Stimulated activated CD4-positive, alpha-beta T cell treated with anti-CD3 and anti-CD28 coated beads, Interleukin-15, amount 100 ng/mL, for 24 hours (primary cell): ENCODE data around the gene ATP11A.
"Not testable (repeated sequence)": the region's sequence is repeated elsewhere in the genome, so short reads cannot be mapped to it uniquely, and the experiment has no call there.

ENCODE experiments used
- DNase-seq: peaks from one replicate; pipeline ENCODE4 v3.0.0-alpha.2; 2020

The ATP11A gene

GRCh38 chr13:112671359-112671758 lies 18.5 kb upstream of the ATP11A start:
- no peak for DNase-seq

- DNase-seq, result no peak
Measured at GRCh38 chr13:112672651-112673284, 17.1 kb upstream of the ATP11A start.

- DNase-seq, result no peak
Measured at GRCh38 chr13:112674412-112675365, 15.1 kb upstream of the ATP11A start.

- DNase-seq, result no peak
Measured at GRCh38 chr13:112675366-112675756, 14.5 kb upstream of the ATP11A start.

- DNase-seq, result not testable (repeated sequence)
Measured at GRCh38 chr13:112677421-112677962, 12.3 kb upstream of the ATP11A start.

- no peak for DNase-seq
Measured at GRCh38 chr13:112679381-112679780, 10.5 kb upstream of the ATP11A start.

GRCh38 chr13:112679932-112680677 lies 9.7 kb upstream of the ATP11A start:
- no peak for DNase-seq

GRCh38 chr13:112680741-112681360 lies 9.0 kb upstream of the ATP11A start:
- DNase-seq, result no peak

- no peak for DNase-seq
Measured at GRCh38 chr13:112683581-112683980, 6.3 kb upstream of the ATP11A start.

GRCh38 chr13:112684071-112684845 lies 5.6 kb upstream of the ATP11A start:
- no peak for DNase-seq

- DNase-seq, result not testable (repeated sequence)
Measured at GRCh38 chr13:112685189-112685805, 4.5 kb upstream of the ATP11A start.

- DNase-seq, result no peak
Measured at GRCh38 chr13:112685896-112686295, 3.9 kb upstream of the ATP11A start.

- DNase-seq, result no peak
Measured at GRCh38 chr13:112686364-112686763, 3.5 kb upstream of the ATP11A start.

GRCh38 chr13:112686987-112687386 lies 2.9 kb upstream of the ATP11A start:
- no peak for DNase-seq

GRCh38 chr13:112687836-112688559 lies 1.8 kb upstream of the ATP11A start:
- DNase-seq, result peak; percentile 9

- peak; percentile 83 for DNase-seq
Measured at GRCh38 chr13:112688560-112689302, 1.1 kb upstream of the ATP11A start.

GRCh38 chr13:112690283-112690929 lies 568 bp downstream of the ATP11A start:
- DNase-seq, result peak; percentile 49

GRCh38 chr13:112692104-112692503 lies 2.3 kb downstream of the ATP11A start:
- no peak for DNase-seq

GRCh38 chr13:112692586-112692985 lies 2.7 kb downstream of the ATP11A start:
- no peak for DNase-seq
